Psoas muscle (tissue), 8 donors: Measurements from ENCODE around the gene EFTUD2. TPM values are rescaled to one million over a fixed set of nuclear protein-coding genes. Genes with fewer than 3 reads are reported as not detected.

Source experiments
- ATAC-seq, 4 donors: fragments of 200-7000 bp; cut with Tn5 transposase; one replicate each; pipeline ENCODE4 v1.9.1; 2020; ENCODE audit warnings: moderate library complexity in 3 of 4, mild to moderate bottlenecking in 2 of 4
- DNase-seq, 2 donors: peaks; one replicate each; pipeline ENCODE4 v3.0.0-alpha.2; 2020
- H3K27ac ChIP-seq: fragments of 200-600 bp; one replicate; pipeline ENCODE4 v1.8.0; 2022
- H3K27me3 ChIP-seq, 3 donors: fragments of 200-600 bp in 1 of 3; one replicate each; pipeline versions ENCODE4 v1.6.1 to v1.8.0; 2013 to 2022; ENCODE audit warnings: low read length in 2 of 3, mild to moderate bottlenecking in 2 of 3, moderate library complexity in 1 of 3; ENCODE audit not compliant: insufficient read depth in 3 of 3
- H3K36me3 ChIP-seq, 2 donors: fragments of 200-600 bp in 1 of 2; one replicate each; pipeline versions ENCODE4 v1.6.1 to v1.8.0; 2013 to 2022; ENCODE audit warnings: low read depth in 1 of 2, mild to moderate bottlenecking in 1 of 2, moderate library complexity in 1 of 2; ENCODE audit not compliant: insufficient read depth in 1 of 2
- H3K4me1 ChIP-seq: fragments of 200-600 bp; one replicate; pipeline ENCODE4 v1.8.0; 2022
- H3K4me3 ChIP-seq: fragments of 200-600 bp; one replicate; pipeline ENCODE4 v1.8.0; 2022; ENCODE audit warnings: mild to moderate bottlenecking
- H3K9me3 ChIP-seq: fragments of 200-600 bp; one replicate; pipeline ENCODE4 v1.8.0; 2022
- WGBS, 3 donors: extraction: QIAGEN DNeasy Blood & Tissue Kit; methylation state at CpG; one replicate each; pipeline versions ENCODE4 v1.1.6 to v1.1.7; 2013; 5-methylcytosine and 5-hydroxymethylcytosine counted together
- intact Hi-C, 2 donors: fragments of 100-400 bp; cut with DNase I; formaldehyde crosslinking; loops; one replicate each; pipeline versions ENCODE4 v1.11.0 to v1.14.2; 2022
- polyA plus RNA-seq, 3 donors: library from polyadenylated mRNA; stranded (reverse); fragments of 200-250 nt; gene quantifications; one replicate each; pipeline ENCODE4 v1.2.3, GENCODE V29; 2013
- total RNA-seq, 4 donors: library from RNA; stranded (reverse); fragmentation: NEBNext Ultra II Directional in 2 of 4; extraction: Animal tissue kit (Norgen Biotek cat#: 25700) in 2 of 4; gene quantifications; one replicate each; pipeline versions ENCODE4 v1.2.1 to v1.2.4, GENCODE V29; 2021 to 2023
- TF ChIP-seq, protein P1 (sequence below): fragments of 200-600 bp; IDR thresholded peaks from one replicate; pipeline ENCODE4 v1.8.0; 2022; ENCODE audit warnings: antibody characterized with exemption
- donor health status: healthy with polysubstance abuse.
- donor health status: DM: no; HTN: no; CAD: no; lungs with moderate emphysema.
- donor health status: Bipolar disorder and iron deficiency.
- donor health status: healthy.
- donor health status: DM: yes; HTN: yes; CAD: no.
- donor health status: DM: no; HTN: no; CAD: no.
- donor health status: DM: no; HTN: no; CAD: no.
- donor health status: DM: yes; HTN: yes; CAD: no.

EFTUD2 gene
- total and polyA plus RNA-seq, 7 donors = 46.0 to 114 (median 102) TPM

DNA sequence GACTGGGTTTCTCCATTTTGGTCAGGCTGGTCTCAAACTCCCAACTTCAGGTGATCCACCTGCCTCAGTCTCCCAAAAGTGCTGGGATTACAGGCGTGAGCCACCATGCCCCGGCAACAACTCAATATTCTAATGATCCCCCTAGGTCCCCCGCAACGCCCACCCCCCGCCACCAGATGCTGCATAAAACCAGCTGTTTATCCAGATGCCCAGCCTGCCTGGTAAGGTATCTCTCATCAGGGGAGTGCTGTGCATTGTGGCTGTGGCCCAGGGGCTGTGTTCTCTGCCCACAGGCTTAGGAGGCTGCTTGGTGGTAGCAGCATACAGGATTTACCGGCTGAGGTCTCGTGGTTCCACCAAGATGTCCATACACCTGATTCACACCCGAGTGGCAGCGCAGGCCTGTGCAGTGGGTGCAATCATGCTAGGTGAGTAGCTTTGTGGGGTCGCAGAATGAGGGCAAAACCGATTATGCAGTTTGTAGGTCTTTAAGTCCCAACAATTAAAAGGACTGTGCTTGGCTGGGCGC, 50.2 kb downstream of the EFTUD2 start:
- H3K27me3 ChIP-seq = no peaks in the 10 kb centered on the region
- H3K9me3 ChIP-seq = no peaks in the 10 kb centered on the region
- intact Hi-C loops = no loop called here
- TF ChIP-seq, protein P1, sequence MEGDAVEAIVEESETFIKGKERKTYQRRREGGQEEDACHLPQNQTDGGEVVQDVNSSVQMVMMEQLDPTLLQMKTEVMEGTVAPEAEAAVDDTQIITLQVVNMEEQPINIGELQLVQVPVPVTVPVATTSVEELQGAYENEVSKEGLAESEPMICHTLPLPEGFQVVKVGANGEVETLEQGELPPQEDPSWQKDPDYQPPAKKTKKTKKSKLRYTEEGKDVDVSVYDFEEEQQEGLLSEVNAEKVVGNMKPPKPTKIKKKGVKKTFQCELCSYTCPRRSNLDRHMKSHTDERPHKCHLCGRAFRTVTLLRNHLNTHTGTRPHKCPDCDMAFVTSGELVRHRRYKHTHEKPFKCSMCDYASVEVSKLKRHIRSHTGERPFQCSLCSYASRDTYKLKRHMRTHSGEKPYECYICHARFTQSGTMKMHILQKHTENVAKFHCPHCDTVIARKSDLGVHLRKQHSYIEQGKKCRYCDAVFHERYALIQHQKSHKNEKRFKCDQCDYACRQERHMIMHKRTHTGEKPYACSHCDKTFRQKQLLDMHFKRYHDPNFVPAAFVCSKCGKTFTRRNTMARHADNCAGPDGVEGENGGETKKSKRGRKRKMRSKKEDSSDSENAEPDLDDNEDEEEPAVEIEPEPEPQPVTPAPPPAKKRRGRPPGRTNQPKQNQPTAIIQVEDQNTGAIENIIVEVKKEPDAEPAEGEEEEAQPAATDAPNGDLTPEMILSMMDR = no peak
- H3K4me1 ChIP-seq = no peaks in the 10 kb centered on the region
- H3K4me3 ChIP-seq = peak overlapping the region; percentile 22
- peaks cover 6 to 45% of the 10 kb centered on the region in 2 donors for H3K36me3 ChIP-seq
- H3K27ac ChIP-seq = no peak overlapping the region
- ATAC-seq (peak in 1 of 4 donors; percentile 19), DNase-seq (no peak)
- WGBS, 3 donors = 73 to 86% (median 74%) methylated on average over 12 of the region's 12 CpGs

- Histone ChIP-seq H3K27ac (no peak overlapping the region), H3K4me1 (no peaks in the 10 kb centered on the region)
- 44 to 52% (median 51%) methylated on average over 6 of the region's 6 CpGs for WGBS, 3 donors
These were observed 50.9 kb downstream of the EFTUD2 start for GRCh38 chr17:44848257-44848795.

DNA sequence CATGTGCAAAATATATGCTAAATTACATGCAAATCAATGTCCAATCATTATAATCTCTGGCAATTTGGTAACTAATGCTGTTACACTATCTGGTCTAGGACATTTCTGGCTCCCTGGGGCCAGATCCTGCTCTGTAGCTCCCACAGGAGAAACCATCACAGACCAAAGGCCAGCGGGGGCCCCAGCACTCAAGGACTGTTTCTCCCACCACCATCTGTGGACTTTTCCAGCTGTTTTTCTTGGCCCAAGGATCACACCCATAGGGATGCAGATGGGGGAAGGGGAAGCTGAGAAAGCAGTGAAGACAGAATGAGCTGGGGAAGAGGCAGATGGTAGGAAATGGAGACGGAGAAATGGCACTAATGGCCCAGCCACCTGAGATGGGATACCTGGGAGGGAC, 51.7 kb downstream of the EFTUD2 start, which contains the start of gene HIGD1B:
Gene HIGD1B, plus strand, starts transcription at position 298 of the 400 bp plus-strand sequence. CDS start 270 bp downstream, outside the sequence.
- WGBS, 3 donors = 9 to 21% (median 18%) methylated on average over 2 of the region's 2 CpGs
- ATAC-seq (no peak), DNase-seq (no peak)
- Histone ChIP-seq H3K9me3 (no peaks in the 10 kb centered on the region), H3K4me1 (no peaks in the 10 kb centered on the region), H3K27me3 (no peaks in the 10 kb centered on the region), H3K36me3 (peaks cover 0 to 30% of the 10 kb centered on the region in 2 donors), H3K27ac (no peak within 1 kb of the TSS), H3K4me3 (peak within 1 kb of the TSS; percentile 22)
- intact Hi-C loops = no loop called here
- TF ChIP-seq, protein P1 = no peak

More at GRCh38 chr17:44848257-44848795, 50.9 kb downstream of the EFTUD2 start:
- H3K27me3 ChIP-seq = no peaks in the 10 kb centered on the region
- TF ChIP-seq, protein P1 = no peak
- DNase-seq (no peak), ATAC-seq (peak in 1 of 4 donors; percentile 28)
- H3K36me3 ChIP-seq = peaks cover 0 to 38% of the 10 kb centered on the region in 2 donors
- H3K4me3 ChIP-seq = peak overlapping the region; percentile 22
- H3K9me3 ChIP-seq = no peaks in the 10 kb centered on the region
- intact Hi-C loops = no loop called here

DNA sequence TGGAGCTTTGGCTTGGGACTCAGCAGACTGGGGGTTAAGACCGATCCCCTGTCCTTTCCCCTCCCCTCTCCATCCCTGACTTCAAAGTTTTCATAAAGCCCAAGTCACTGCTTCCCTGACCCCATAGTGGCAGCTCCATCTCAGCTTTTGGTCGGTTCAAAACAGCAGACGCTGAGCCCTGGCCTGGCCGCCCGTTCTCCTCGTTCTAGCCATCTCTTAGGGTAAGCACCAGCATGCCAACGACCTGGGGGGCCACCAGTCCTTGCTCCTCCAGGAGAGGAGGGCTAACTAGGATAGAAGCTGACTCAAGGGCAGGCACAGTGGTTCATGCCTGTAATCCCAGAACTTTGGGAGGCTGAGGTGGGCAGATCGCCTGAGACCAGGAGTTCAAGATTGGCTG, 53.0 kb downstream of the EFTUD2 start:
- Histone ChIP-seq H3K27ac (no peak overlapping the region), H3K4me1 (no peaks in the 10 kb centered on the region), H3K9me3 (no peaks in the 10 kb centered on the region), H3K27me3 (no peaks in the 10 kb centered on the region), H3K4me3 (no peak overlapping the region), H3K36me3 (peaks cover 0 to 16% of the 10 kb centered on the region in 2 donors)
- DNase-seq (no peak), ATAC-seq (no peak)
- TF ChIP-seq, protein P1 = no peak
- WGBS, 3 donors = 63 to 70% (median 66%) methylated on average over 8 of the region's 8 CpGs
- intact Hi-C loops = no loop called here
